Midbrain (tissue), 1 donor: ENCODE results near the gene SLC35E2B.
"Not testable (repeated sequence)": the region's sequence is repeated elsewhere in the genome, so short reads cannot be mapped to it uniquely, and the experiment has no call there.

ENCODE experiments used
- DNase-seq: peaks from one replicate; lab custom pipeline; 2025; lab: John Stamatoyannopoulos, UW

The SLC35E2B gene

DNA sequence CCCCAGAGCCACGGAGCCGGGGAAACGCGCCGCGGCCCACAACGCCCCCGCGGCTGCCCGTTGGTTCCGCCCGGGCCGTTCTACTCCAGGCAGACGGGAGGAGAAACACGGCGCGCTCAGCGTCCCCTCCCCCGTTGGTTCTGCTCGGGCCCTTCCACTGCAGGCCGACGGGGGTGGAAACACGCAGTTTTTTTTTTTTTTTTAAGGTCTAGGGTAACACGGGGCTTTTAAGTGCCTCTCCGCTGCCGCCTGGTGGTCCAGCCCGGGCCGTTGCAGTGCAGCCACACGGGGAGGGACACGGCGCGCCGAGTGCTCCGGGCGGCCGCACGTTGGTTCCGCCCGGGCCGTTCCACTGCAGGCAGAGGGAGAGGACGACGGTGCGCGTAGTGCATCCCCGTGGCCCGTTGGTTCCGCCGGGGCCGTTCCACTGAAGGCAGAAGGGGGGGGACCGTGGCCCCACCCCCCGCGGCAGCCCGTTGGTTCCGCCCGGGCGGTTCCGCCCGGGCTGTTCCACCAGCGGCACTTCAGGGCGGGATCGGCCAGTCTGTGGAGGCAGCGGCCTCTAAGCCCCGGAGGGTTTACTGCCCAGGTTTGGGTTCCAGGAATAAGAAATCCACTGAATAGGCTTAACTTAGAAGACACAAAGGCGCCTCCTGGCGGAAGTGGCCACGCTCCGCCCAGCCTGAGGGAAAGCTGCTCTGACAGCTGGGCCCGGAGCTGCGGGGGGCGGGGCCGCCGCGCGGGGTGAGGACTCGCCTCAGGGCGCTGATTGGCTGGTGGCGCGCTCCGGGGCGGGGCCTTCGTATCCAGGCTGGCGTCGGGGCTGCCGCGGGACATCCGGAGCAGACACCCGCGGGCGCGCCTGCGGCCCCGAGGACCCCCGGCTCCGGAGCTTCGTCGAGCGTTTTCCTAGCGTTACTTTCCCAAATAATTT is at the start of gene SLC35E2B:
Gene SLC35E2B (minus strand): TSS at position 82 of the 934 bp plus-strand sequence. CDS start 16,096 bp downstream, outside the sequence.
- peak; percentile 91 for DNase-seq

DNA sequence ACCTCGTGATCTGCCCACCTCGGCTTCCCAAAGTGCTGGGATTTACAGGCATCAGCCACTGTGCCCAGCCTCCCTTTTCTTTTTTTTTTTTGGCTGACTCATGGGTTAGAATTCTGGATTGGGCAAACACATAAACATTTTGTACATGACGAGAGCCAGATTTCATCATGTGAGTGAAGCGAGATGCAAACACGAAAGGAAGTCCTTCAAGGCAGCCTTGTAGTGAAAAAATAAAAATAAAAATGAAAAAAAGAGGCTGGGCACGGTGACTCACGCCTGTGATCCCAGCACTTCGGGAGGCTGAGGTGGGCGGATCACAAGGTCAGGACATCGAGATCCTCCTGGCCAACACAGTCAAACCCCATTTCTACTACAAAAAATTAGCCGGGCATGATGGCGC is 48.4 kb upstream of the SLC35E2B start:
- DNase-seq = not testable (repeated sequence)

DNA sequence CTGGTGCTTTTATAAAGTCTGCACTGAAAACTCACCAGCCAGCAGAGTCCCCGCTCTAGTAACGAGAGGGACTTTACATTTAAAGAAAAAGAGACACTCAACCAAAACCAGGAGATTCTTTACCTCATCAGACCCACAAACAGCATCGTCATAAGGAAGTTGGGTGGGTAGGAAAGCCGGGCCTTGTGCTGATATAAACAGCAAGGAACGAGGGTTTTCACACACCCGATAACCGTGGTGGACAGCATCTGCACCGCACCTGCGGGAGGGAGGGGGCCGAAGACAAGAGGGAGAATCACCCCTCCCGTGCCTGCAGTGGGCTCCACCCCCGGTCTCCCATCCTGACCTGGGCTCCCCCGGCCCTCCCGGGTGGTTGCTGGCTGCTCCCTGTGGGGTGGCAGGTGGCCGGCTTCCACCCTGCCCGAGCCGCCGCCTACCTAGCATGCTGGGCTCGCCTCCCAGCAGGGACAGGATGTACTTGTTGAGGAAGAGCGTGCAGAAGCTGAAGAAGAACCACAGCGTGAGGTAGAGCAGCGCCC is 46.3 kb upstream of the SLC35E2B start:
- DNase-seq = not testable (repeated sequence)

DNA sequence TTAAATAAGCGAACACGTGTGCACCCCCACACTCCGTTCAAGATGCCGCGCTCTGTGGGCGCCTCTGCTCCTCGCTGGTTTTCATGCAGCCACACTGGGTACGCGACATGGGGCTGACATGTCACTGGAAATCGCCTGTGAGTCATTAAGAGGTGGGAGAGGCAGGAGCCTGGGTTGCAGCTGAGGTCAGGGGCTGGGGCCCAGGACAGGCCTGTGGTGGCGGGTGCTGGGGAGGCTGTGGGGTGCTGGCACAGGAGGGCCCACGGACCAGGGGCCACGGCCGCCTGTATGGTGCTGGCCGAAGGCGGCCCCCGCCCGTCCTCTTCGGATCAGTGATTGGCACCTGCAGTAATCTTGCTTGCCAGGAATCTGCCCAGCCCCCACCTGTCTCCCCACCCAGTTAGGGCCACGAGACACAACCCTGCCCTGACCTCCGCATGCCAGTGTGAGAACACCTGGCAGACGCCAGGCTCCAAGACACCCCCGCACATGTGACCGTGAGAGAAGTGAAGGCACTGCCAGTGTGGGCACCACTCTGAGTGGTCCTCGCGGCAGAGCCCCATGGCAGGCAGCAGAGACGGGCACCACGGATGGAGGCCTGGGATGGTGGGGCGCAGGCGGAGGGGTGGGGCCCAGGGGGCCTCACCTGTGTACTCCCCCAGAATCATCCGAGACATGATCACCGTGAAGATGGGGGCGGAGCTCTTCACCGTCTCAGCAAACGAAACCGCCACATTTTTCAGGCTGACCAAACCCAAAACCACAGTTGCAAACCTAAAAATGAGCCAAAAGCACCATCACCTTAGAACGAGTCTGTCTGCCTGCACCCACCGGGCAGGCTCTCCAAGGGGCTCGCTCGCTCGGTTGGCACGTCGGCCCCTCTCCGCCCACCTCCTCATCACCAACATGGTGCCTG is 45.3 kb upstream of the SLC35E2B start:
- DNase-seq = not testable (repeated sequence)

DNA sequence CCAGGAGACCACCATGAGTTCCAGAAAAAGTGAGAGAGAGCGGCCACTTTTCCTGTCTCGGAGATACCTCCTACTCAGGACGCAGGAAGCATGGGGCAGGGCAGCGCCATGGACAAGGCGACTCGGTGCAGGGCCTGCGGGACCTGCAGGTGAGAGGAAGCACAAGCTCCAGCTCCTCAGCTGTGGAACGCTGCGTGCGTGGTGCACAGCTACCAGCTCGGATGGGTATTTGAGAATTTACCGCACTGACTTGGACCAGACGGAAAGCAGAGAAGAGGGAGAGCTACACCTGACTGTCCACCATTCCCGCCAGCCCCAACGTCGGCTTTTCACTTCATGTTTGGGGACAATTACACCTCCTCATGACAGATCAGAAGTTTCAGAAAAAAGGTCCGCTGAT is 39.8 kb upstream of the SLC35E2B start:
- DNase-seq = no peak

DNA sequence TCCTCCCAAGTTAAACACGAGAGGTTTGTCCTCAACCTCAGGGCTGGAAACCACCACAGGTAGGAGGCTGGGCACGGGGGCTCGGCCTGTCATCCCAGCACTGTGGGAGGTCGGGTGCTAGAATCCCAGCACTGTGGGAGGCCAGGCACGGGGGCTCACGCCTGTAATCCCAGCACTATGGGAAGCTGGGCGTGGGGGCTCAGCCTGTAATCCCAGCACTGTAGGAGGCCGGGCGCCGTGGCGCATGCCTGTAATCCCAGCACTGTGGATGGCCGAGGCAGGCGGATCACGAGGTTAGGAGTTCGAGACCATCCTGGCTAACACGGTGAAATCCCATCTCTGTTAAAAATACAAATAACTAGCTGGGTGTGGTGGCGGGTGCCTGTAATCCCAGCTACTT is 38.3 kb upstream of the SLC35E2B start:
- DNase-seq = no peak

DNA sequence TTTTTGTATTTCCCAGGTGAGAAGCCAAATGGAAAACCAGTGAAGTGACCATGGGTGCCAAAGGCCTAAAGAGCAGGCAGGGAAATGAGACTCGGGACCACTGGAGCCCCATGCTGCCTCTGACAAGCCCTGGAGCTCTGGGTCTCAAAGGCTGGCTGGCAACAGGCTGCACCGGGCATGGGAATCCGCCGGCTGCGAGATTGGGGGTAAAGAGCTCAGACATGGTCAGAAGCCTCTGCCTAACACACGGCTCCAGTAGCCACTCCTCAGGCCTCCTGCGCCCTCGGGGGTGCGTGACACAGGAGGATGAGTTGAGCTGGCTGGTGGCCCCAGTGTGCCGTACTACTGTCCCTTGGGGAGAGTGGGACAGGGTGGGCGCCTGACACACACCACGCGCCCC is 37.6 kb upstream of the SLC35E2B start:
- not testable (repeated sequence) for DNase-seq

DNA sequence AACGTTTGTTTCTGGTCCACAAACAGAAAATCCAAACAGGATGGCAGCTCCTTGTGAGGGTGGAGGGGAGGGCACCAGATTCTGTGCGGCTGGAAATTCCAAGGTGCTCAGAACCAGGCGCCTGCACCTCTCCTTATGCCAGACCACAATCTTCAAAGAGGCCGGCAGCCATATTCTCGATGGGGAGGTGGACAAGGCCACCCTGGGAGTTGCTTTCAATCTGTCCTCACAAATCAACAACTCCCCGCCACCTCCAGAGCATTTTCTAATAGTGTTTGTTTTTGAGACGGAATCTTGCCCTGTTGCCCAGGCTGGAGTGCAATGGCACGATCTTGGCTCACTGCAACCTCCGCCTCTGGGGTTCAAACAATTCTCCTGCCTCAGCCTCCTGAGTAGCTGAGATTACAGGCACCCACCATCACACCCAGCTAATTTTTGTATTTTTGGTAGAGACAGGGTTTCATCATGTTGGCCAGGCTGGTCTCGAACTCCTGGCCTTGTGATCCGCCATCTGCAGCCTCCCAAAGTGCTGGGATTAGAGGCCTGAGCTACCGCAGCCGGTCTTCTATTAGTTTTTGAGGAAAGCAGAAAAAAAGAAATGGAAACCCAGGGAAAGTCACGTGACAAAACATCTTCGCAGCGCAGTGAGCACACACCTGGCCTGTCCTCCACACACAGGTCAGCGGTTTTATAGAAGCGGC is 36.7 kb upstream of the SLC35E2B start:
- not testable (repeated sequence) for DNase-seq

DNA sequence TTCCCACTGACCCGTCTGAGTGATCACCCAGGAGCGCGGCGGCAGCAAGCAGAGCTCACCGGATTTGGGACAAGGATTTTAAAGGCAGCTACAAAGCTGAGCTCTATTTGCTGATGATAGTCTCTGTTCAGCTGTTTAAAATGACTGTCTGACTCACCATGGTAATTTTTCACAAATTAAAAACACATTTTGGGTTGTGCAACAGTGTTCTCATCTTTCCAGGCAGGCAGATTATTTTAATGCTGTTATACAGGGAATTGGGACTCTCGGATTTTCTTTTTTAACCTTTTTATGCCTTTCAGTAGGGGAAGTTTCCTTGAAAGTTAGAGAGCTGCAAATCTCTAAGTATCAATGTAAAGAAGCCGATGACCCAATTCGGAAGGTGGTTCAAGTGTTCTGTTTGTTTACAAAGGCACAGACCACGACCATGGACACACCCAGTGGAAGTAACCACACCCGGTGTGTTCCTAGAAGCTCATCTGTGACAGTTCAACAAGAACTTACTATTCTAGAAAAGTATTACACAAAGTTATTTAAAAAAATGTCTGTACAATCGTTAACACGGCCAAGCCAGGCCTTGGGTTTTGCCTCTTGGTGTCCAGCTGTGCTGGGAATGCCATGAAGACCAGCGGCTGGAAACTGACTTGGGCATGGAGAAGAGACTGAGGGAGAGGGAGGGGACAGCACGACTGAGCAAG is 35.9 kb upstream of the SLC35E2B start:
- not testable (repeated sequence) for DNase-seq

DNA sequence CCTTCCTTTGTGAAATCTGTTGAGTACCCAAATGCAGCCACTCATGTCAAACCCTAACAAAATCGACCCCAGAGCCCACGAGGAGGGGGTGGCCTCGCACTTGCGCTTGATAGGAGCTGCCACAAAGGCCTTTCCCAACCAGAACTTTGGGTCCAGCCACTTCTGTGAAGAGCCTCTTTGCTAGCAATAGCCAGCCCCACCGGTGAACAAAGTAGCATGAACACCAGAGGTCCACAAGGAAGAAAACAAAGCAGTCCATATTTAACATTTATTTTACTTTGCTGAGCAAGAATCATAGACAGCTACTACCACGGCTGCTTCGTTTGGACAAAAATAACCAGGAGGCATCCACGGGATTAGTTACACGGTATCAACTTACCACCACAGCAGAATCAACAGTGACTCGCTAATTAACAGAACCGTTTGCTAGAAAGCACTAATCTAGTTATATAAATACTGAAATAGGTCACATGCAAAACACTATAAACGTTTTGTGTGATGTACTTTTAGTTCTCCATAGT is 34.6 kb upstream of the SLC35E2B start:
- DNase-seq = not testable (repeated sequence)

DNA sequence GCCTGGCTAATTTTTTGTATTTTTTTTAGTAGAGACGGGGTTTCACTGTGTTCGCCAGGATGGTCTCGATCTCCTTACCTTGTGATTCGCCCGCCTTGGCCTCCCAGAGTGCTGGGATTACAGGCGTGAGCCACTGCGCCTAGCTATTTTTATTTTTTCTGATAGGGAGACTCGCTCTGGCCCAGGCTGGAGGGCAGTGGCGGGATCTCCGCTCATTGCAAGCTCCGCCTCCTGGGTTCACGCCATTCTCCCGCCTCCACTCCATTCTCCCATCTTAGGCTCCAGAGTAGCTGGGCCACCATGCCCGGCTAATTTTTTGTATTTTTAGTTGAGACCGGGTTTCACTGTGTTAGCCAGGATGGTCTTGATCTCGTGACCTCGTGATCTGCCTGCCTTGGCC is 33.5 kb upstream of the SLC35E2B start:
- DNase-seq = not testable (repeated sequence)

DNA sequence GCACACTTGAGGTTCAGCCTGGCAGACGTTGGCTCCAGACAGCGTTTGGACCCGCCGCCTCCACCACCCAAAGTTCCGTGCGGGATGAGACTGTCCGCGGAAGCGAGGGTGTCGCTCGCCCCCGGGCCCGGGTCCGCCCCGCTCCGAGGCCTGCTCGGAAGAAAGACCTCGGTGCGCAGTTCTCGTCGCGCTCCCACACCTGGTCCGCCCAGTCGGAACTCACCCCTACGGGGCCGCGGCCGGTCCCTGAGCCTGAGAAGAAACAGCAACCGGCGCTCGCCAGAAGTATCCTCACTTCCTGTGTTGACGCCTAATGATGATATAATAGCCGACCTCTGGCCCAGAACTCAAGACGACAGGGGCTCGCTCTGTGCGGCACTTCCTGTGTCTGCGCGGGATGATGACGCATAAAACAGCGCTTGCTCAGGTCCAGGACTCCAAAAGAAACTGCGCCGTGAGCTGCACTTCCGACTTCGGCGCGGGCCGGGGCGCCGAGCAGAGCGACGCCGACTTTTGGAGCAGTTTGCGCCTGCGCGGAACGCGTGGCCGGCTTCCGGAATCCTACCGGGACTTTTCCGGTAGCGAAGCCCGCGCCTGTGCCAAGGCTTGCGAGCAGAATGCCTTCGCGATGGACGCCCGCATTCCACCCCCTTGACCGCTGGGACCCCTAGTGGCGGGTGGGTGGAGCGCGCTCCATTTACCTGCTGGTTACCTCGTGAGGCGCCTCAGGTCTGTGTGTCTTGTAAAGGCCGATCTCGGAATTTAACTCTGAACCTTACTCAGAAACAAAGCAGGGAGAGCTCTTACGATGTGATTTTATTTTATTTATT is 31.7 kb upstream of the SLC35E2B start, which contains the start of gene CDK11A:
Gene CDK11A (minus strand): TSS at position 323 of the 830 bp plus-strand sequence. CDS start 1,539 bp downstream, outside the sequence.
- DNase-seq = peak; percentile 96

DNA sequence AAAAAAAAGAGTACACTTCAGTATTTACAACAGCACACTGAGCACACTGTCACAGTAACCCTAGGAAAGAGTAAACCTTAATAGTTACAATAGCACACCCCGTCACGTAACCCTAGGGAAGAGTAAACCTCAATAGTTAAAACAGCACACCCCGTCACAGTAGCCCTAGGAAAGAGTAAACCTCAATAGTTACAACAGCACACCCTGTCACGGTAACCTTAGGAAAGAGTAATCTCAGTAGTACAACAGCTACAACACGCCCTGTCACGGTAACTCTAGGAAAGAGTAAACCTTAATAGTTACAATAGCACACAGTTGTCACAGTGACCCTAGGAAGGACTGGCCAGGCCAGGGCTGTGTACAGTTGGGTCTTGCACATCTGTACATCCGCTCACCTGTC is 28.6 kb upstream of the SLC35E2B start:
- no peak for DNase-seq

DNA sequence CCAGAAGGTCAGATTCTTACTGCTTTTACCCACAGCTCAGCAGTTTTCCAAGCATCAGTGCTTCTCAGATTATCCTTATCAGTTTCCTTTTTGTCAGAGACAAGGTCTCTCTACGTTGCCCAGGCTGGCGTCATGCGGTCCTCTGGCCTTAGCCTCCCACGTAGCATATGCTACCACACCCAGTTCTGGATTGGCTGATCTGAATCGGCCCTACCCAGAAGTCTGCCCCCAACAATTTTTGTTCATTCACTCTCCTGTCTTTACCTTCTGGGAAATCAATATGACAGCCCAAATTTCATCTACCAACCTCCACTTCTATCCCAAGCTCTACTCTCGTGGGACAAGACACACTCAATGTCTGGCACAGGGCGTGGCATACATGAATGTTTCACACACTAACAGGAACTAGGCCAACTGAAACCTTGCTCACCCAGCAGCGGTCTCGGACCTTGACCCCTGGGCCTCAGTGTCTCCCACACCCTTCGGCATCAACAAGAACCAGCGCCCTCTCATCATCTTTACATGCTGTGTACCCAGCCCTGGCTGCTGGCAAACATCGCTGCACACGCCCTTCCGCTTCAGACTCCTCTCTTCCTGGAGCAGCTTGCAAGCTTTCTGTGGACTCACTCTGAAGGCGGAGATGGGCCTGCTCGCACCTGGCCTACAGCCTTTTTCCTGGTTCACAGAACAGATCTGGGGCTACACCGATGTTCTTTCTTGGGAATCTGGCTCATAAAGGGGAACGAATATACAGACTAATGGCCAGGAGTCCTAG is 22.7 kb upstream of the SLC35E2B start:
- DNase-seq = not testable (repeated sequence)

DNA sequence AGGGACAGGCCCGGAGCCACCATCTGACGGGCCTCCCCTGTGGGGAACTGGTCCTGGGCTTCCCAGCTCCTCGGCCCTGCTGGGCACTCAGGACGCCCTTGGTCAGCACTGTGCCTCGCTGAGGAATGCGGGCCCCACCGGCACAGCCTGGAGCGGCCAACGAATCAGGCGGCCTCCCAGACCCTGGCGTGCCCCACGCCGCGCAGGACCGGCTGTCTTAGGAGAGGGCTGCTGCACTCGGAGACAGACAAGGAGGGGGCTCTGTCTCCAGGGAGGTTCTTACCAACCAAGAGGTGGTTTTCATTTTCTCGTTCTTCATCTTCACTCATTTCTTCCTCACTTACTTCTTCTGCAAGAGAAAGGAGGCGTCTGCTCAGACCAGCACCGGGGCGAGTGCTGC is 15.3 kb upstream of the SLC35E2B start:
- DNase-seq = not testable (repeated sequence)

DNA sequence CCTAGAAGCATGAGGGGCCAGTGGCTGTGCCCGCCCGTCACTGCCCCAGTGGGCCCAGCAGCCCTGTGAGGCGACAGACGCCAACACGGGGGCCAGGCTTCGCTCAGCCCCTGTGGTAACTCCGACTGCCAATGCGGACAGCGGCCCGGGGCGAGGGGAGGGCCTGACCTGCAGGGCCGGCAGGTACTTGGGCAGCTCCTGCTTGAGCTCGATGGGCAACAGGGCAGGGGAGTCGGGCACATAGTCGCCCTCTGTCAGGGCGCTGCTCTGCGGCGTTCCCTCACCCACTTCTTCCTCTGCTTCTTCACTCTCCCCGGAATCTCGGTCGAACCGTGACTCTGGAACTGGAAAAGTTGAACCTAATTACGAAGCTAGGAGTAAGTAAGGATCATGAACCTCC is 14.6 kb upstream of the SLC35E2B start:
- DNase-seq = not testable (repeated sequence)

DNA sequence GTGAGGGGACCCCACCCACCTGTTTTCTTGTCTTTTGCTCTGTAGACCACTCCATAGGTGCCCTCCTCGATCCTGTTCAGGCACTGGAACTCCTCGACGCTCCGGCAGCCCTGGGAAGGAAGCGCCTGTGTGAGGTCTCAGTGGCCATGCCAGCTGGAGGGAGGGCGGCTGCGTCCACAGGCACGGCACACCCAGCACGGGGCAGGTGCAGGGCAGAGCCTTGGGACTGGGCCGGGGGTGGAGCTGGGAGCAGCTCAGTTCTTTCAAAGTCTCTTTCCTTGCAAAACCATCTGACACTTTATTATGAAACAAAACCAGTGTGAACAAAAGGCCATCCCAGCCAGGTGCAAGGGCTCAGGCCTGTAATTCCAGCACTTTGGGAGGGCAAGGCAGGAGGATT is 13.0 kb upstream of the SLC35E2B start:
- not testable (repeated sequence) for DNase-seq

DNA sequence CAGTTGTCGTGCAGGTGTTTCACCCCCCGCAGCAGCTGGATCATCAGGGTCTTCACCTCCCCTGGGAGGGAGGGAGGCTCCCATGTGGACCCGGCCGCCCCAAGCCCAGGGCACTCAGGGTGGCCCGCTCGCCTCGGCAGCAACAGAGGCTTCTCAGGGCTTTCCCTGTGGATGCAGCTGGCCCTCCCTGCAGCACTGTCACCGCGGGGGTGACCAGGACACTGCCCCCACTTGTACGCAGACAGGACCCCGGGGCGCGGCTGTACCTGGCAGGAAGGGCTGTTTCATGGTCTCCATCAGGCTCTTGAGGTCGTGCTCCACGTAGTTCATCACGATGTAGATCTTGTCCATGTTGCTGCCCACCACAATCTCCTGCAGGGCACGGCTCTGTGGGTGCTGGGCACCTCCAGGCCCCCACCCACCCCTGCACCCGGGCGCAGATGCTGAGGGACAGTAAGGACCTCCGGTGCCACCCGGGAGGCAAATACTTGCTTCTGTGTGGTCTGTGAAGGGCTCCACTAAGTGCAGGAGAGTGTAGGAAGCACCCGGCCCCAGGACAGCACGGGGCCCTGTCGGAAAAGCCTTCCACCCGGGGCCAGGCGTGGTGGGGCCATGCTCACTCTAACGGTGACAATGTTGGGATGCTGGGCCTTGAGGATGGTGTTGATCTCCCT is 11.8 kb upstream of the SLC35E2B start:
- not testable (repeated sequence) for DNase-seq
